Activated T-cell treated with anti-CD3 and anti-CD28 coated beads, Interleukin-2, amount 50 U/mL, for 24 hours (primary cell): ENCODE data around the gene PTPN5.
A peak's percentile ranks its signal among the peaks of the same experiment; 100 is the strongest.

Experiments used
- DNase-seq: peaks from one replicate; pipeline ENCODE4 v3.0.0-alpha.2; 2020
- H3K27ac Mint-ChIP-seq: 2 replicates; pipeline ENCODE4 v1.8.0; 2020; ENCODE audit warnings: mild to moderate bottlenecking, mixed read lengths
- H3K27me3 Mint-ChIP-seq: 2 replicates; pipeline ENCODE4 v1.8.0; 2020; ENCODE audit warnings: mixed read lengths
- H3K36me3 Mint-ChIP-seq: 2 replicates; pipeline ENCODE4 v1.8.0; 2020; ENCODE audit warnings: low read depth, mixed read lengths
- H3K4me1 Mint-ChIP-seq: 2 replicates; pipeline ENCODE4 v1.8.0; 2020; ENCODE audit warnings: low read depth, mixed read lengths
- H3K4me3 Mint-ChIP-seq: 2 replicates; pipeline ENCODE4 v1.8.0; 2020; ENCODE audit warnings: mild to moderate bottlenecking, moderate library complexity, mixed read lengths
- H3K9me3 Mint-ChIP-seq: 2 replicates; pipeline ENCODE4 v1.8.0; 2020; ENCODE audit warnings: mixed read lengths

PTPN5 gene

GRCh38 chr11:18739685-18740084, 51.9 kb downstream of the PTPN5 start:
- H3K27ac Mint-ChIP-seq, result no peak overlapping the region
- H3K27me3 Mint-ChIP-seq, result peaks cover 2% of the 10 kb centered on the region
- no peak for DNase-seq
- no peak overlapping the region for H3K4me3 Mint-ChIP-seq
- H3K4me1 Mint-ChIP-seq, result no peaks in the 10 kb centered on the region
- H3K36me3 Mint-ChIP-seq, result no peaks in the 10 kb centered on the region
- no peaks in the 10 kb centered on the region for H3K9me3 Mint-ChIP-seq

GRCh38 chr11:18737642-18738041, 54.0 kb downstream of the PTPN5 start:
- no peak overlapping the region for H3K4me3 Mint-ChIP-seq
- no peak for DNase-seq
- no peaks in the 10 kb centered on the region for H3K9me3 Mint-ChIP-seq
- peaks cover 2% of the 10 kb centered on the region for H3K27me3 Mint-ChIP-seq
- H3K36me3 Mint-ChIP-seq, result no peaks in the 10 kb centered on the region
- no peak overlapping the region for H3K27ac Mint-ChIP-seq
- no peaks in the 10 kb centered on the region for H3K4me1 Mint-ChIP-seq

GRCh38 chr11:18736590-18737148, 54.9 kb downstream of the PTPN5 start:
- H3K36me3 Mint-ChIP-seq, result no peaks in the 10 kb centered on the region
- peaks cover 3% of the 10 kb centered on the region for H3K4me1 Mint-ChIP-seq
- no peak overlapping the region for H3K27ac Mint-ChIP-seq
- DNase-seq, result no peak
- H3K27me3 Mint-ChIP-seq, result peaks cover 2% of the 10 kb centered on the region
- no peak overlapping the region for H3K4me3 Mint-ChIP-seq
- no peaks in the 10 kb centered on the region for H3K9me3 Mint-ChIP-seq

GRCh38 chr11:18733202-18733601, 58.4 kb downstream of the PTPN5 start:
- Mint-ChIP-seq H3K27ac (no peak overlapping the region), H3K27me3 (peaks cover 2% of the 10 kb centered on the region), H3K36me3 (no peaks in the 10 kb centered on the region), H3K4me1 (peaks cover 3% of the 10 kb centered on the region), H3K4me3 (no peak overlapping the region), H3K9me3 (no peaks in the 10 kb centered on the region)
- DNase-seq, result no peak

- Mint-ChIP-seq H3K9me3 (no peaks in the 10 kb centered on the region), H3K4me3 (no peak overlapping the region), H3K36me3 (no peaks in the 10 kb centered on the region), H3K27me3 (peaks cover 2% of the 10 kb centered on the region), H3K4me1 (peaks cover 11% of the 10 kb centered on the region), H3K27ac (peak overlapping the region; percentile 15)
- DNase-seq, result peak; percentile 84
These were observed 59.4 kb downstream of the PTPN5 start for GRCh38 chr11:18731949-18732821.

GRCh38 chr11:18731441-18731840, 60.2 kb downstream of the PTPN5 start:
- Mint-ChIP-seq H3K4me1 (peaks cover 11% of the 10 kb centered on the region), H3K27me3 (peaks cover 2% of the 10 kb centered on the region)

GRCh38 chr11:18730020-18730419, 61.6 kb downstream of the PTPN5 start:
- Mint-ChIP-seq H3K27ac (no peak overlapping the region), H3K27me3 (no peaks in the 10 kb centered on the region), H3K4me3 (no peak overlapping the region), H3K36me3 (no peaks in the 10 kb centered on the region), H3K4me1 (peaks cover 11% of the 10 kb centered on the region), H3K9me3 (no peaks in the 10 kb centered on the region)
- no peak for DNase-seq

More at GRCh38 chr11:18731441-18731840, 60.2 kb downstream of the PTPN5 start:
- peak overlapping the region; percentile 15 for H3K27ac Mint-ChIP-seq
- no peaks in the 10 kb centered on the region for H3K9me3 Mint-ChIP-seq
- no peak overlapping the region for H3K4me3 Mint-ChIP-seq
- H3K36me3 Mint-ChIP-seq, result no peaks in the 10 kb centered on the region
- no peak for DNase-seq

- DNase-seq, result no peak
- Mint-ChIP-seq H3K36me3 (no peaks in the 10 kb centered on the region), H3K27ac (no peak overlapping the region), H3K4me1 (peaks cover 11% of the 10 kb centered on the region), H3K9me3 (no peaks in the 10 kb centered on the region), H3K27me3 (no peaks in the 10 kb centered on the region), H3K4me3 (no peak overlapping the region)
These were observed 62.2 kb downstream of the PTPN5 start for GRCh38 chr11:18729426-18729825.

GRCh38 chr11:18728658-18729057, 62.9 kb downstream of the PTPN5 start:
- Mint-ChIP-seq H3K27ac (no peak overlapping the region), H3K4me3 (no peak overlapping the region), H3K36me3 (no peaks in the 10 kb centered on the region), H3K9me3 (no peaks in the 10 kb centered on the region), H3K27me3 (no peaks in the 10 kb centered on the region), H3K4me1 (peaks cover 11% of the 10 kb centered on the region)
- no peak for DNase-seq

- no peaks in the 10 kb centered on the region for H3K9me3 Mint-ChIP-seq
- H3K27ac Mint-ChIP-seq, result no peak overlapping the region
- peak; percentile 66 for DNase-seq
- no peaks in the 10 kb centered on the region for H3K36me3 Mint-ChIP-seq
- H3K4me1 Mint-ChIP-seq, result peaks cover 11% of the 10 kb centered on the region
- H3K27me3 Mint-ChIP-seq, result no peaks in the 10 kb centered on the region
- no peak overlapping the region for H3K4me3 Mint-ChIP-seq
These were observed 63.9 kb downstream of the PTPN5 start for GRCh38 chr11:18727479-18728236.

- no peaks in the 10 kb centered on the region for H3K36me3 Mint-ChIP-seq
- no peak for DNase-seq
- no peaks in the 10 kb centered on the region for H3K9me3 Mint-ChIP-seq
- H3K4me3 Mint-ChIP-seq, result no peak within 1 kb of the TSS
- peaks cover 18% of the 10 kb centered on the region for H3K4me1 Mint-ChIP-seq
- H3K27me3 Mint-ChIP-seq, result no peaks in the 10 kb centered on the region
- H3K27ac Mint-ChIP-seq, result no peak within 1 kb of the TSS
These were observed 65.6 kb downstream of the PTPN5 start, which contains the start of gene IGSF22 for GRCh38 chr11:18726040-18726439. IGSF22 (minus strand) TSS chr11:18726188; CDS start chr11:18724236, 1,952 bp downstream.

GRCh38 chr11:18723991-18724390, 67.6 kb downstream of the PTPN5 start:
- Mint-ChIP-seq H3K36me3 (no peaks in the 10 kb centered on the region), H3K27ac (no peak overlapping the region), H3K4me3 (no peak overlapping the region), H3K27me3 (no peaks in the 10 kb centered on the region), H3K4me1 (peaks cover 22% of the 10 kb centered on the region), H3K9me3 (no peaks in the 10 kb centered on the region)
- no peak for DNase-seq

GRCh38 chr11:18722293-18722637, 69.3 kb downstream of the PTPN5 start:
- H3K27me3 Mint-ChIP-seq, result no peaks in the 10 kb centered on the region
- peaks cover 14% of the 10 kb centered on the region for H3K4me1 Mint-ChIP-seq
- H3K27ac Mint-ChIP-seq, result no peak overlapping the region
- peak overlapping the region; percentile 83 for H3K4me3 Mint-ChIP-seq
- no peaks in the 10 kb centered on the region for H3K9me3 Mint-ChIP-seq
- H3K36me3 Mint-ChIP-seq, result no peaks in the 10 kb centered on the region
- no peak for DNase-seq

- H3K27me3 Mint-ChIP-seq, result no peaks in the 10 kb centered on the region
- peak overlapping the region; percentile 83 for H3K4me3 Mint-ChIP-seq
- peak; percentile 70 for DNase-seq
- H3K36me3 Mint-ChIP-seq, result no peaks in the 10 kb centered on the region
- peak overlapping the region; percentile 72 for H3K27ac Mint-ChIP-seq
- H3K4me1 Mint-ChIP-seq, result peaks cover 14% of the 10 kb centered on the region
- H3K9me3 Mint-ChIP-seq, result no peaks in the 10 kb centered on the region
These were observed 69.9 kb downstream of the PTPN5 start for GRCh38 chr11:18721561-18722292.
